ENCODE results near the gene BPIFB4.

The BPIFB4 gene

GRCh38 chr20:33062105-33062824 is 17.2 kb upstream of the BPIFB4 start:
- DNase-seq, result no peak

- DNase-seq, result no peak
Observed at GRCh38 chr20:33062825-33063149, 16.7 kb upstream of the BPIFB4 start.

GRCh38 chr20:33063271-33063670 is 16.2 kb upstream of the BPIFB4 start:
- no peak for DNase-seq

- DNase-seq, result no peak
Observed at GRCh38 chr20:33064572-33065287, 14.7 kb upstream of the BPIFB4 start.

- no peak for DNase-seq
Observed at GRCh38 chr20:33065785-33066184, 13.7 kb upstream of the BPIFB4 start.

- DNase-seq, result no peak
Observed at GRCh38 chr20:33067806-33068205, 11.6 kb upstream of the BPIFB4 start.

- no peak for DNase-seq
Observed at GRCh38 chr20:33068251-33068939, 11.0 kb upstream of the BPIFB4 start.

GRCh38 chr20:33069673-33070072 is 9.8 kb upstream of the BPIFB4 start:
- no peak for DNase-seq

GRCh38 chr20:33070111-33071053 is 9.1 kb upstream of the BPIFB4 start:
- DNase-seq, result no peak

- no peak for DNase-seq
Observed at GRCh38 chr20:33071198-33071597, 8.2 kb upstream of the BPIFB4 start.

- no peak for DNase-seq
Observed at GRCh38 chr20:33072362-33072761, 7.1 kb upstream of the BPIFB4 start.

GRCh38 chr20:33072813-33073212 is 6.6 kb upstream of the BPIFB4 start:
- DNase-seq, result no peak

GRCh38 chr20:33074675-33075074 is 4.8 kb upstream of the BPIFB4 start:
- no peak for DNase-seq

- no peak for DNase-seq
Observed at GRCh38 chr20:33075281-33075680, 4.2 kb upstream of the BPIFB4 start.

- no peak for DNase-seq
Observed at GRCh38 chr20:33076662-33077372, 2.6 kb upstream of the BPIFB4 start.

- DNase-seq, result no peak
Observed at GRCh38 chr20:33081411-33082154, 2.1 kb downstream of the BPIFB4 start.

- DNase-seq, result no peak
Observed at GRCh38 chr20:33082546-33082945, 3.1 kb downstream of the BPIFB4 start.

- no peak for DNase-seq
Observed at GRCh38 chr20:33083544-33084340, 4.3 kb downstream of the BPIFB4 start.

GRCh38 chr20:33084722-33085121 is 5.3 kb downstream of the BPIFB4 start:
- no peak for DNase-seq

GRCh38 chr20:33086052-33086722 is 6.7 kb downstream of the BPIFB4 start:
- no peak for DNase-seq
